ENCODE results near the gene COL9A2.
A peak's percentile ranks its signal among the peaks of the same experiment; 100 is the strongest.
"Not testable (repeated sequence)": the region's sequence is repeated elsewhere in the genome, so short reads cannot be mapped to it uniquely, and the experiment has no call there.

The COL9A2 gene

GRCh38 chr1:40350391-40350790 lies 33.3 kb upstream of the COL9A2 start:
- no peak for TF ChIP-seq CTCF (IDR thresholded peaks at IDR 0.05)
- intact Hi-C loops (cut with DNase I; ENCODE audit: low total_unique reads), result no loop called here
- no peaks in the 10 kb centered on the region for H3K27me3 ChIP-seq
- H3K27ac ChIP-seq, result no peak overlapping the region
- H3K4me3 ChIP-seq, result no peak overlapping the region
- no peaks in the 10 kb centered on the region for H3K36me3 ChIP-seq
- no peaks in the 10 kb centered on the region for H3K4me1 ChIP-seq
- no peaks in the 10 kb centered on the region for H3K9me3 ChIP-seq
- DNase-seq, result no peak

- no peak for TF ChIP-seq CTCF (IDR thresholded peaks at IDR 0.05)
- intact Hi-C loops (cut with DNase I; ENCODE audit: low total_unique reads), result loop anchor here (5.0 to 10.0 kb wide), 2 partner anchors 60 to 202 kb away; no protein-coding TSS in a partner anchor
Measured at GRCh38 chr1:40344597-40344996, 27.5 kb upstream of the COL9A2 start.

GRCh38 chr1:40342381-40342717 lies 25.3 kb upstream of the COL9A2 start:
- not testable (repeated sequence) for H3K4me1 ChIP-seq, DNase-seq, H3K27ac ChIP-seq, H3K36me3 ChIP-seq, H3K9me3 ChIP-seq, H3K4me3 ChIP-seq
- intact Hi-C loops (cut with DNase I; ENCODE audit: low total_unique reads), result loop anchor here (5.0 to 10.0 kb wide), 2 partner anchors 62 to 200 kb away; no protein-coding TSS in a partner anchor
- H3K27me3 ChIP-seq, result peaks cover 0 to 13% of the 10 kb centered on the region in 2 donors

More at GRCh38 chr1:40344597-40344996, 27.5 kb upstream of the COL9A2 start:
- Histone ChIP-seq H3K9me3 (no peaks in the 10 kb centered on the region), H3K4me3 (no peak overlapping the region), H3K27me3 (no peaks in the 10 kb centered on the region), H3K36me3 (no peaks in the 10 kb centered on the region), H3K4me1 (peaks cover 0 to 5% (median 0%) of the 10 kb centered on the region in 4 donors), H3K27ac (no peak overlapping the region)
- DNase-seq, result peak; percentile 74 to 75

GRCh38 chr1:40341491-40342380 lies 24.6 kb upstream of the COL9A2 start:
- Histone ChIP-seq H3K27ac (no peak overlapping the region), H3K4me3 (no peak overlapping the region), H3K4me1 (peaks cover 0 to 8% (median 0%) of the 10 kb centered on the region in 4 donors), H3K27me3 (peaks cover 0 to 13% of the 10 kb centered on the region in 2 donors), H3K36me3 (no peaks in the 10 kb centered on the region), H3K9me3 (no peaks in the 10 kb centered on the region)
- no peak for DNase-seq
- TF ChIP-seq CTCF (IDR thresholded peaks at IDR 0.05), result no peak
- intact Hi-C loops (cut with DNase I; ENCODE audit: low total_unique reads), result loop anchor here (5.0 to 10.0 kb wide), 2 partner anchors 63 to 199 kb away; no protein-coding TSS in a partner anchor

- no peak overlapping the region for H3K27ac ChIP-seq
Measured at GRCh38 chr1:40339420-40340323, 22.6 kb upstream of the COL9A2 start.

More at GRCh38 chr1:40339420-40340323, 22.6 kb upstream of the COL9A2 start:
- peaks cover 0 to 8% (median 0%) of the 10 kb centered on the region in 4 donors for H3K4me1 ChIP-seq
- intact Hi-C loops (cut with DNase I; ENCODE audit: low total_unique reads), result loop anchor here (5.0 to 10.0 kb wide), 2 partner anchors 65 to 197 kb away; no protein-coding TSS in a partner anchor
- H3K9me3 ChIP-seq, result no peaks in the 10 kb centered on the region
- no peak for TF ChIP-seq CTCF (IDR thresholded peaks at IDR 0.05)
- H3K36me3 ChIP-seq, result no peaks in the 10 kb centered on the region
- DNase-seq, result no peak
- H3K4me3 ChIP-seq, result no peak overlapping the region
- peaks cover 0 to 13% of the 10 kb centered on the region in 2 donors for H3K27me3 ChIP-seq

Data from tibial artery (tissue), 4 donors.